Activated T-cell treated with anti-CD3 and anti-CD28 coated beads, Interleukin-2, amount 50 U/mL, for 1 hour (primary cell): Measurements from ENCODE around the gene ZNF474.

Source experiments
- DNase-seq: peaks from one replicate; pipeline ENCODE4 v3.0.0-alpha.2; 2020

Gene ZNF474

DNA sequence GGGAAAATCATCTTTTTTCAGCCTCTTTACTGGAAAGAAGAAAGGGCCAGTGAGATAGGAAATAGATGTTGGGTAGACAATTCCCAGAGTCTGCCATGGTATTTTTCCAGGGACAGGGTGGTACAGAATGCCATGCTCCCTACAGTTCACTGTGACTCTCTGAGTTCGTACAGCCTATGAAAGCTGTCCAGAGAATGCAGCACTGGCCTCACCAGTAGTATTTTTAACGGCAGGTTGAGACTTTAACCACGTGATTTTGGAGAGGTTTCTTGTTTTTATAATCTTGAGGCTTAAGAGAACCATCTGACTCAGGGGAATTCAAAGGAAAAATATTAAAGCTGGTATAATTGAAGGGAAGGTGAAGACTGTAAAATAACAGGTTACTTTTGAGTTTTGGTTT, 10.1 kb upstream of the ZNF474 start:
- no peak for DNase-seq

DNA sequence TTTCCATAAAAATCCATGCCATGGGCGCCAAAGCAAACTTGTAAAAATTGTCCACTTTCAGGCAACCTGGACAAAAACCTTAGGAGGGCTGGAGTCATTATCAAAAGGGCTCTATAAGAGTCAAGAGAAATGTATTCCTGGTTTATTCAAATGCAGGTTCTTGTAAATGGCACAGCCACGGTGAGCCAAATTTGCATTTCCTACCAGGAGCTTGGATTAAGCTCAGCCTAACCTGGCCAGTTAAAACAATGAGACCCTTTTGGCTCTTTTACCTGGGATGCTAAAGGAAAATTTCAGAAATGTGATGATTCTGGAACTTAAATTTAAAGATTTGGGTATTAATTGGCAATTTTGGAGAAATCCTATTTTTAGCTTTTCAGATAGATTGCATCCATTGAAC, 8.9 kb upstream of the ZNF474 start:
- DNase-seq: no peak

DNA sequence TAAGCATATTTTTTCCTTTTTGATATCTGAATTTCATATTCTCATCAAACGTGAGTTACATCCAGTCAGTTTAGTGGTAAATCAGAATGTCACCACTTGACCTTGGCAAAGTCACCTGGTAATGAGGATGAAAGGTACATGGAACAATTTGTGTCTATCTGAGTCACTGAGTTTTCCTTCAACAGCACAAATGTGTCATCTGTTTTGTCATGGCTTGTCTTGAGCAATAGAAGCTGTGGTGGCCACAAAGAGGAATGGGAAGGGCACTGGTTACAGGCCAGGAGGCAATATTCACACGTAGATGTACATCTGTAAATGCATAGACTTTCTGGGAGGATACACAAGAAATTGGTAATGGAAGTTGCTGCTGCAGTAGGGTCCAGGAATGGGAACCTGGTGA, 8.4 kb upstream of the ZNF474 start:
- DNase-seq: no peak

DNA sequence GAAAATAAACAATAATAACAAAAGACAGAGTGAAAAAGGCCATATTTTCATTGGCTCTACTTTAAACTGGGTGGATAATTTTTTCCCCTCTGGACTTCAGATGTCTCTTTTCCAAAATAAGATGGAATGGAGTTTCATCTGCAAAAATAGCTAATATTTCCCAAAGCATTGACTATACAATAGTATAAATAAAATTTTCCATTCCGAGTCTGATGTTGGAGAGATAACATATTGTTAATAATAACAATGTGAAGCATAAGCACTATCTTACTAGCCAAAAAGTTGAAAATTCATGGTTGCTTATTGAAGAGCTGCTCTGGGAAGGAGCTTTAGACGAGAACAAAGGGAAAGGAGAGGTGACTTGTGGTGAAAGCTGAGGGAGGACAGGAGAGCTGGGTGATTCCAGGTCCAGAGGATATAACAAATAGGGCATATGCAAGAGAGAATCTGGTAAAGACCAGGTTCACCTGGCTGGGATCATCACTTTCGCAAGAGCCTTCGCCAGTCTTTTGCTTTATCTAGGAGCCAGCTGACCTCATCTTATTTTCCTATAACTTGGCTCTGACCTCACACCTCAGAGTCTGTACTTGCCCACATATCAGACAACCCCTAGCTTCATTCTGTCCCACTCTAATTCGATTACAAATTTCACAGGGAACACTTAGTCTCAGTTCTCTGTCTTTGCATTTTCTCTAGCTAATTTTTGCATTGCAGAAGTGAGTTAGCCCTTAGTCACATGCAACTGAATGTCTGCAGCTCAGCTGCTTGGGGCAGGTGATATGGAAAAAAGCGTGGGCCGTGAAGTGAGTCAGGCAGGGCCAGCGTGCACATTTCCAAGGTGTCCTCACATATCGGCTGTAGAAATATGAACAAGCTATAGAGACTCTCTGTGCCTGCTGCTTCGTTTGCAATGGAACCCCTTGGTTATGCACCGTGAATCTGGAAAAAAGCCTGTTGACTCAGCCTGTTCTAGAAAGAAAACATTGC, 7.6 kb upstream of the ZNF474 start:
- DNase-seq: no peak

DNA sequence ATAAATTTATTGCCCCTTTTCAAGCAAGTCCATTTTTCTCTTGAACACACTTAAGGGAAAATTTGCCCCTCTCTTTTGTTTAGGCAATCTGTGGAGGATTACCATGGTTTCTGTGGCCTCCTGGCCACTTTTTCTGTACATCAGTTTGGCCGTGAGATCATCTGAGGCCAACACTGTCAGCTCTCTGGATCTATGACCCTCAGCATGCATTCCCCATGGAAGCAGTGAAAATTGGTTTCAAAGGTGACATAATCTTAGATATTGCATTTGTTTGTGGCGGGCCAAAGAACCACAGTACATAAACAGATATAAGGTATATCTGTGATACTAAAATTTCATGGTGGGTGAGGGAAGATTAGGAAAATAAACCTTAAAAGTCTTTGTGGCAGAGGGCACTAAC, 4.6 kb upstream of the ZNF474 start:
- no peak for DNase-seq

DNA sequence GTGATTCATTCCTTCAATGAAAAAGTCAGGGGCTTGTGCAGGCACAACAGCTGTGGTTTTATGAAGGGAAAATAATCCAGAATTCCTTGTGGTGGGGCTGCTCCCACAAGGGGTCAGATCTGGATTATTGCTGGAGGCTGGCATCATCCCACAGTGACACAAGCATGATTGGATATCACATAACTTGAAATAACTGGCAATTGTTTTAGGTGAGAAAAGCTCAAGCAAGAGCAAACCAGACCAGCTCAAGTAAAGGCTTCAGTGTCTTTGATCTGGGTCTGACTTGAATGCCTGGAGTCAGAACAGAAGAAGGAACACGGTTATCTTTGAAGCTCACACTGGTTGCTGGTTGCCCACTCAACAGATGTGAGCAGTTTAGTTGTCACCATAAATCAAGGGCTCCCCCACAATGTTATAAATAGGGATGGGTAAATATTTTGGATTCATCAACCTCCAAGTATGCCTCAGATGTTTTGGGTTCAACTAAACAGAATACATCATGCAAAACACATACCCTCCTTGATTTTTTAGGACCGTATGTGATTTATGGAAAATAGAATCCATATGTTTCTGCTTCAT, 3.1 kb upstream of the ZNF474 start:
- no peak for DNase-seq

DNA sequence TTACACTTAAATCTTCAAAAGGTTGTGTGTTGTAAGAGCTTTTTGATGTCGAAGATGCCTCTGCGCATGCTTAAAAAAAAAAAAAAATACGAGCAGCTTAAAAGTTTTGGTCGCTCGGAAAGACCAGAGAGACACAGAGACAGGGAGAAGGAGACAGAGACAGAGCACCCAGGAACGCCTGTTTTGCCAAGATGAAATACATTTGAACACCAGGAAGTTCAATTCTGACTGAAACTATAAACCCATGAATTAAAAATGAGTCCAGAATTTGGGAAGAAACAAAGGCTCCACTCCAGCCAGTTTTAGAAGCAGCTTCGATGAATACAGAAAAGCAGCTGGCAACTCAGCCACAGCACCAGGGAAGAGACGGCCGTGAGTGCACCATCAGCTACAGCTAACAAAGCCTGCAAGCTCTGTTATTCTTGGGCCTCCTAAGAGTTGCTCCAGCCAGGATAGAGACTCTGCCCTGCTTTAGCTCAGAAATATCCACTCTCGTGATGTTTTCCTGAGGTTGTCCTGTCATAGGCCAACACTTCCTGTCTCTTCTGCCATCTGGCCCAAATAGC, 2.5 kb upstream of the ZNF474 start:
- DNase-seq: no peak

DNA sequence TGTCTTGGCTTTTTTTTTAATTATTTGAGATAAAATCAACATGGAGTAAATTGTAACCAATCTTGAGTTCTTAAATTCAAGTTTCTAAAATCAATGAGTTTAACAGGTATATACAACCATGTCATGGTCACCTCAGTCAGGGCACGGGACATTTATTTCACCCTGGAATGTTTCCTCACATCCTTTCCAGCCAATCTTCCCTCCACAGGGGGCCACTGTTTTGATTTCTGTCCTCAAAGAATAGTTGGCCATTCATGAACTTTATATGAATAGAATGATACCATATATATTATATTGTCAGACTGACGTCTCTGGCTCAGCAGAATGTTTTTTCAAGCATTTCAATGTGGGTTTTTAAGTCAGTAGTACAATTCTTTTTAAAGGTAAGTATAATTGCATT, 806 bp downstream of the ZNF474 start:
- no peak for DNase-seq

DNA sequence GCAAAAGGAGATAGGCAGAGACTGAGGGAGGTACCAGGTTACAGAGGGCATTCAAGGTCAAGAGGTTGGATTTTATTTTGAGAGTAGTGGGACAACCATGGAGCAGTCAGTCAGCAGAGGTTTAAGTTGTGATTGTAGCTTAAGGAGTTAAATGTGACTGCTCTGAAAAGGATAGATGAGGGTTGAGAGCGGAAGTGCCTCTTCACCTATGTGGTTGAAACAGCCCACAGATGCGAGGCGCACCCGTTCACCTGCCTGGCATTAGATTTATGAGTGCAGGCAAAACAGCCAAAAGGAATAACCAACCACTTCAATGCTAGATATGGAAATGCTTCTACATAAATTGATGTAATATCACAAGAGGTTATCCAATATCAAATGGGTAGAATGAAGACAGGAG, 8.4 kb downstream of the ZNF474 start:
- DNase-seq: no peak

DNA sequence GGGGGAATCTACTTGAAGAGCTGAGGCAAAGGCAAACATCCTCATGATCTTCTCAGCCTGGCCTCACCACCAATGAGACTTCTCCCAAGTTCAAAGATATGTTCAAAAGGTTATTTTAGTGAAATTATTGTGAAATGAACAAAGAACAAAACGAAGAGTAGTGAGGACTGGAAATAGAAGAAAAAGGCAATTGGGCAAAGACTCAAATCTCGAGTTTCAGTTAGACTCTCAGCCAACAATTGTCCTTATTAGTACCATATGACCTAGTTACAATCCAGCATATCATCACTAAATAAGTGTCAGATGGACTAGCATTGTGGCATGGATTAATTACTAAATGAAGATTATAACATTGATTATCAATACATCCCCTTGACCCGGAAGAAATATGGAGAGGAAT, 9.0 kb downstream of the ZNF474 start:
- no peak for DNase-seq

DNA sequence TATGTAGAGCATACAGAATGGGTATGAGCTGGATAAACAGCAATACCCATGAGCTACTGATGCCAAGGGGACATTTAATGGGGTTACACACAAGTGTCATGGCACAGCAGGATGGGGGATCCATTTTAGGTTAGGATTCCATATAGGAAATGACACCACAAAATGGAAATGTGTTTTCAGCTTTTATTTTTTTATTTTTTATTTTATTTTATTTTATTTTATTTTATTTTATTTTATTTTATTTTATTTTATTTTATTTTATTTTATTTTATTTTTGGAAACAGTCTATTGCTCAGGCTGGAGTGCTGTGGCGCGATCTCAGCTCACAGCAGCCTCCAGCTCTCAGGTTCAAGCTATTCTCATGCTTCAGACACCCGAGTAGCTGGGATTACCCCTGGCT, 11.6 kb downstream of the ZNF474 start:
- no peak for DNase-seq

DNA sequence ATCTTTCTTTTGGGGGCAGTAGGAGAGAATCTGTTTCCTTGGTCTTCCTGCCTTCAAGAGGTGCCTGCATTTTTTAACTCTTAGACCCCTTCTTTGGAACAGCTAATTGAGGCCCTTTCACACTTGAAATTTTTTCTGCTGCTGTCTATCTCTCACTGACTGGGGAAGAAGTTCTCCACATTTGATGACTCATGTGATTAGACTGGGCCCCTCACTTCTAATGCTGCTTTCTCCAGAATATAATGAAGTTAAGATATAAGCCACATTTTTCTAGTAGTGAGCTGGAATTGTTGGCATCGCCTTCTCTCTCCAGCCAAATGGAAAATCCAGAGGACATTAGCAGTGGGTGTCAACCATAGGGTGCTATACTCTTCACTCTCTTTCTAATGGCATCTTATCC, 12.4 kb downstream of the ZNF474 start:
- DNase-seq: no peak

DNA sequence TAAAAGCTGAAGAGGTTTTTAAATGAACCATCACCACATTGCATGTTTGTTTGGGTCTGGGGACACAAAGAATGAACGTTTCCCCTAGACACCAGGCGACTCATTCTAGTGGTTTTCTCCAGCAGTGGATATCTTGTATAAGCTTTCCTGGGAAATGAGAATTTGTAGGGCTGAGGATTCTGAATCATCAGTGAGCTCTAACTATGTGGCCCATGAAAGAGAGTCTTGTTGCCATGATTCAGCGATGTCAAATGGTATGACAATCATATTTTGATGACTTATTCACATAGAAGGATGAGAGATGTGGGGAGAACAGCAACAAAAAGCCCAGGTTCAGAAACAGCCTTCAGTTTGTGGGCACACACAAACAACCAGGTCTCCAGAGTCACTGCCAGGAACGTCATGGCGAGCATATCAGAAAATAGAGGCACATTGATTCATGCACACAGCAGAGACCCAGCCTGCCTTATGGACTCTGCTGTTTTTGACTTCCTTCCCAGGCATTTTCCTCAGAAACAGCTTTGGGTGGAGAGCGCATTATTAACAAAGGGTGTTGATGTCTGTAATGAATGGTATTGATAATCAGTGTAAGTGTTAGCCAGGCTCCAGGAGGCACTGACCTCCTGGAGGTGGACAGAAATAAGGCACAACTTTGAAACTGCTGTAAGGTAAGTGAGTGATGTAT, 13.3 kb downstream of the ZNF474 start:
- no peak for DNase-seq

DNA sequence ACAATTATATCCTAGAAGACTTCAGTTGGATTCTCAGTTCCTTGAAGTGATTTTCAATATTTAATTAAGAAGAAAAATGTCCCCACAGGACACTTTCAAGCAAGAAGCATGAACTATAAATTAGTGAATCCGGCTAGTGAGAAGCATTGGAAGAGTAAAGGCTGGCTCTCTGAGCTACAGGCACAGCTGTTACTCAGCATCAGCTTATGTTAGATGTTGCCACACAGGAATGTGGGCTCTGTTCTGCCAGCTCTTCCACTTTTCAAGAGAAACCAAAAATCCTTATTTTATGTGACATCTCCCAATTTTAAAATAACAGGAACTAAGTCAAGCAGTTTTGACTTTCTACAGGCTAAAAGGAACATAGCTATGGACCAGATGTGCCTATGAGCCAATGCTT, 14.9 kb downstream of the ZNF474 start:
- no peak for DNase-seq

DNA sequence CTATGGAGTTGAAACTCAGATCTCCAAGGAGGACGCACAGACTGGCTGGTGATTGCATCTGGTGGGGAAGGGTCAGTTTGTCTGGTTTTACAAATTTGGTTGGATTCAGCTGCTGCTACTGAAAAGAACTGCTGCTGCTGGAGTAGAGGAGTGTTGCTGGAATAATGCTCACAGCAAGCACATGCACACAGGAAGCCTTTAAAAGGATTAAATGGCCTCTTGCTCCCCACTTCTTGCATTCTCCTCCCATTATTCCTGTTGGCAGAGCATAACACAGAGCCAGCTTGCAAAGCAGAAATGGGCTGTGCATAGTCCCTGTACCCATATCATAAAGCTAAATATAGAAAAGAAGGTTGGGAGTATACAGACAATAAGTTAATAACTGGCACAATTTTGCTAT, 16.6 kb downstream of the ZNF474 start:
- no peak for DNase-seq

DNA sequence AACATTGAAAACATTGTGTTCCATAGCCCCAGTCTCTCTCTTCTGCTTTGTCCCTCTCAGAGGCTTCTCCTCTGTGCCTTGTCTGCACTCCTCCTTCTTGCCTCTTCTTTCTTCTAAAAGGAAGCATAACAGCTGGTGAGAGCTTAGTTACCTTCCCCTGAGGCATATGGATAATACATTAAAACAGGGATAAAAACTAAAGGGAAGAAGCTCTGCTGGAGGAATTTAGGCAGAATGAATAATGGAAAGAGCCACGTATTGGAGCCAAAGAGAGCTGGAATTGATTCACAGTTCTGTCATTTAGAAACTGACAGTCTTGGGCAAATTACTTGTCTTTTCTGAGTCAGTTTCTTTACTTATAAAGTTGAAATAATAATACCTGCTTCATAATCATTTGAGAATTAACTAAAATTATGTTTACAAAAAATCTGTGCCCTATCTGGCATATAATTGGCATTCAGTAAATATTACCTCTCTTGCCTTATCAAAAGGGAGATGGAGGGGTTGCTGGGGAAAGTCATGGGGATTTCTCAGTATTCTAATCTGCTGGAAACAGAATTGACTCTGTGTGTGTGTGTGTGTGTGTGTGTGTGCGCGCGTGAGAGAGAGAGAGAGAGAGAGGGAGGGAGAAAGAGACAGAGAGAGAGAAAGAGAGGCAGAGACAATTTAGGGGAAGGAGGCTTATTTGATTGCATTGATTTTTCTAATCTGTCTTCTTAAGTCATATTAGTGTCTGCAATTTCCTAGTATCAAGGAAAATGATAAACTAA, 20.2 kb downstream of the ZNF474 start:
- no peak for DNase-seq

DNA sequence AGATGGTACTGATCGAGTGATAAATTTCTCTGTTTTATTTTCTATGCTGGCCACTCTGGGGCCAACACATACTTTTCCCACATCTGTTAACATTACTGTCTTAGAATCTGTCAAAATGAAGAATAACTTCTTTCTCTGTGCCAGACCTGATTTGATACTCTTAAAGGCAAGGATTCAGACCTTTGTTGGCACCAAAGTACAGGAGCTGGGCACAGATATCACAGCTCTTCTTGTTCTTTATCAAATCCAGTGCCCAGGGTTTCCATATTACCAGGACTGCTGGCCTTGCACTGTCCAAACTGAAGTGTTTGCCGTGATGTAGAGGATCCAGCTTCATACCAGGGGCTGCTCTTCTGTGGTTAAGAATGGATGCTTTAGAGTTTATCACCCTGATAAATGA, 20.9 kb downstream of the ZNF474 start:
- no peak for DNase-seq

DNA sequence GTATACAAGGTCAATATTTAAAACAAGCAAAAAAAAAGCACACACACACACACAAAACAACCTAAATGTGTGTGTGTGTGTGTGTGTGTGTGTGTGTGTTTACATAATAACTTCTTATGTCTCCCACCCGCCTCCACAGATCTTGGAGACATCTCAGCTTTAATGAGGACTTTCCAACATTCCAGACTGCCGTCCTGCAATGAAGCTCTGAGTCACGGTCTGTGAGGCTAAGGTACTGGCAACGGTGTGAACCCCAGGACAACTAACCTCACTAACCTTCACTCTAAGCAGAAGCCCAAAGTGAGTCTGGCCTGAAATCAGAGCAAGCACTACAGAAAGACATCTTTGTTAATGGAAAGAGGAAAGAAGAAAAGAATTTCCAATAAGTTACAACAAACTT, 22.3 kb downstream of the ZNF474 start:
- no peak for DNase-seq

DNA sequence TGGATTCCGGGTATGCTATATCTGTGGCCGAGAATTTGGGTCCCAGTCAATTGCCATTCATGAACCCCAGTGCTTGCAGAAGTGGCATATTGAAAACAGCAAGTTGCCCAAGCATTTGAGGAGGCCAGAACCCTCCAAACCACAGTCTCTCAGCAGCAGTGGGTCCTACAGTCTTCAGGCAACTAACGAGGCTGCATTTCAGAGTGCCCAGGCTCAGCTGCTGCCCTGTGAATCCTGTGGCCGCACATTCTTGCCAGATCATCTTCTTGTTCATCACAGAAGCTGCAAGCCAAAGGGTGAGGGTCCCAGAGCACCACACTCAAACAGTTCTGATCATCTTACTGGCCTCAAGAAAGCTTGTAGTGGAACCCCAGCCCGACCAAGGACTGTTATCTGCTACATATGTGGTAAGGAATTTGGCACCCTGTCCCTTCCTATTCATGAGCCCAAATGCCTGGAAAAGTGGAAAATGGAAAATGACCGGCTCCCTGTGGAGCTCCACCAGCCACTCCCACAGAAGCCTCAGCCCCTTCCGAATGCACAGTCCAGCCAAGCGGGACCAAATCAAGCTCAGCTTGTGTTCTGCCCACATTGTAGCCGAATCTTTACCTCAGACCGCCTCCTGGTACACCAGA, 23.0 kb downstream of the ZNF474 start:
- no peak for DNase-seq

DNA sequence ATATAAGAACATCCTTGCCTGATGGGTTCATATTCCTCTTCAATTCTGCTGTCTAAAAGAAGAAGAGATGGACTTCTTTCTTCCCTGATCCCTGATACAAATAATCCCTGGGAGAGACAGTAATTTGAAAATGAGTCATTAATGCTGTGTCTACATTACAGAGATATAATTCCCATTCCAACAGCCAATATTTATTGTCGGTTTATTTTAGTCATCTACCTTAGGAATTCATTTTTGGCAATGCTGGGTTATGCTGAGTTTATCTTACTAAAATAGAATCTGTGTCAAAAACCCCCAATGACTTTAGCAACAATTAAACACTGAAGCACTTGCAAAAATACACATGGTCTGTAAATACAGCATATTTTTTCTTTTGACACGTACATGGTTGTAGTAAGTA, 23.9 kb downstream of the ZNF474 start:
- no peak for DNase-seq

DNA sequence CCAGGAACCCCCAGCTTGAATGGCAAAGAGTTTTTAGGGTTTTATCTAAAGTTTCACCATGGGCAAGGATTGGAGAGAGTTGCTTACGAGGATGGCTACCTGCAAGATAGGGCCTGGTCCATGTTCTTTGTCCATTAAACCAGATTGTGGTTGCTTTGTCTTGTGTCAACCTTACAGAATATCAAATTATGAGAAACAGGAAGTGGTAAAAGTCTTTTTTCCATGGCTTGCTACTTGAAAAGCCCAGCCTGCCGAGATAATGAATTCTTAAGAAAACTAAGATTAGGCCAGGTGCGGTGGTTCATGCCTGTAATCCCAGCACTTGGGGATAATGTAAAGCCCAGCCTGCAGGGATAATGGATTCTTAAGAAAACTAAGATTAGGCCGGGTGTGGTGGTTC, 24.4 kb downstream of the ZNF474 start:
- no peak for DNase-seq

DNA sequence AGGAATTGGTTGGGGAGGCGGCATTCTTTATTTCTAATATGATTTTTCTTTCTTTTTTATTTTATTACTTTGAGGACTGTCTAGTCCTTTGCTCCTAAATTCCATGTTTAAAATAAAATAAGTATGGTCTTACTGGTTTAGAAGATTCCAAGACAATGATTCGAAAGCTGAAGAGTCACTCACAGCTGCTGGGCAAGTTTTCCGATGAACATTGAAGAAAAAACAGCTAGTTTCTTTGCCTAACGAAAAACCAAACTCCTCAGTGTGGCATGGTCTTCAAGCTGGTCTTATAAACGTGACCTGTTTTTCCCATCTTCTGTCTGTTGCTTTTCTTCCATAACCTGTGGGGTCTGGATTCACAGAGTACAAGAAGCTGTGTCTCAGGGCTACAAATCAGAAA, 25.1 kb downstream of the ZNF474 start:
- no peak for DNase-seq
